ENCODE results near the gene ARHGAP15.
"Not testable (repeated sequence)": the region's sequence is repeated elsewhere in the genome, so short reads cannot be mapped to it uniquely, and the experiment has no call there.

The ARHGAP15 gene

DNA sequence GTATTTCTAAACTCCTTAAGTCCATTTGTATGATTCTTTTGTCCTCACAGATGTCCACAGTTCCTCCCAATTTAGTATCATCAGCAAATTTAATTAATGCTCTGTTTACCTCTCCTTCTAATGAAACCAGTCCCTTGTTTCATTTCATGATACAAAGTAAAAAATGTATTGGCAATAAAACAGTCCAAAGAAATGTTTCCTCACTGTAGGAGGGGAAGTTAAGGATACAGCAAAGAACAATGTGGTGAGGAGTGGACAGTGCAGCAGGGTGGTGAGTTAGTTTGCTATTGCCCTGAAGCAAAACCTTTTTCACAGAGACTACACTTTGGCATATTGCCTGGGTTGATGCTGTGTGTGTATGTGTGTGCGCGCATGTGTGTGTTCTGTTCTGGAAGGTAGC is 401.5 kb downstream of the ARHGAP15 start:
- no peak for DNase-seq (ENCODE audit: low spot score)

DNA sequence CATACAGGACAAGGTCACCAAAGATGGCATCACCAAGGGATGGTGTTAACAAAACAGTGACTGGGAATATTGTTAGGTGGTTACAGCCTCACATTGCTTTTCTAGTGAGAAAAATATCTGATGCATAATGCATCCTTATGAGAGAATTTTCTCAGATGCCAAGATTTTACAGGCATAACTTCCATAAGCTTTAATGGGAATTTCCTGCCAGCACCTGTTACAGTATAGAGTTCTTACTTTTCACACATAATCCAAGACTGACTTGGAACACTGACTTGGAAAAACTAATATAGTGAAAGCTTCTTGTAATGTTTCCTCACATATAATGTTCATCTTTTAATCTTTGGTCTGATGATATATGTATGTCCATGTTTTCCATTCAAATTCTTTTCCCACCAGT is 402.8 kb downstream of the ARHGAP15 start:
- no peak for DNase-seq (ENCODE audit: low spot score)

DNA sequence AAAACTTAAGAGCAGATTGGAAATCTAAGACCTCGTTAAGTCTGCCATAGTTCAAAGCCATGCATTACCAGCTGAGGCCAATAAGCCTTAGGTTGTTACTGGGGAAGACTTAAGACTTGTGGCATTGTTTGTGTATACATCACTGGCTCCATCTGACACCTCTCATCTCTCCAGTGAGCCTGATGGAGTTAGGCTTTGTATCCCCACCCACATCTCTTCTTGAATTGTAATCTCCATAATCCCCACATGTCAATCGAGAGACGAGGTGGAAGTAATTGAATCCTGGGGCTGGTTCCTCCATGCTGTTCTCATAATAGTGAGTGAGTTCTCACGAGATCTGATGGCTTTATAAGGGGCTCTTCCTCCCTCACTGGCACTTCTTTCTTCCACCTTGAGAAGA is 404.6 kb downstream of the ARHGAP15 start:
- no peak for DNase-seq (ENCODE audit: low spot score)

DNA sequence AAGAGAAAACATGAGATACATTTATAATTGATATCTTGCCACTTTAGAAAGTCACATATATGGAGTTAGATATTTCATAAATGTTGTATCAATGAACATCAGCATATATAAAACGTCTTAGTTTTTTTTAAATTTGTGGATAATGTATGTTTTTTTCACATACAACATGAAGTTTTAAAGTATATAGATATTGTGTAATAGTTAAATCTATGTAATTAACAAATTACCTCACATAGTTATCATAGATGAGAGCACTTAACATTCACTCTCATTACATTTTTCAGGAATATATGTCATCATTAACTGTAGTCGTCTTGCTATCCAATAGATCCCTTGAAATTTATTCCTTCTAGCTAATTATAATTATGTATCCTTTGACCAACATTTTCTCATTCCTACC is 406.6 kb downstream of the ARHGAP15 start:
- DNase-seq (ENCODE audit: low spot score) = no peak

DNA sequence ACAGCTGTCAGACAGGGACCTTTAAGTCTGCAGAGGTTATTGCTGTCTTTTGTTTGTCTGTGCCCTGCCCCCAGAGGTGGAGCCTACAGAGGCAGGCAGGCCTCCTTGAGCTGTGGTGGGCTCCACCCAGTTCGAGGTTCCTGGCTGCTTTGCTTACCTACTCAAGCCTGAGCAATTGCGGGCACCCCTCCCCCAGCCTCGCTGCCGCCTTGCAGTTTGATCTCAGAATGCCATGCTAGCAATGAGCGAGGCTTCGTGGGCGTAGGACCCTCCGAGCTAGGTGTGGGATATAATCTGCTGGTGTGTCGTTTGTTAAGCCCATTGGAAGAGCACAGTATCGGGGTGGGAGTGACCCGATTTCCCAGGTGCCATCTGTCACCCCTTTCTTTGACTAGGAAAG is 412.7 kb downstream of the ARHGAP15 start:
- not testable (repeated sequence) for DNase-seq (ENCODE audit: low spot score)

DNA sequence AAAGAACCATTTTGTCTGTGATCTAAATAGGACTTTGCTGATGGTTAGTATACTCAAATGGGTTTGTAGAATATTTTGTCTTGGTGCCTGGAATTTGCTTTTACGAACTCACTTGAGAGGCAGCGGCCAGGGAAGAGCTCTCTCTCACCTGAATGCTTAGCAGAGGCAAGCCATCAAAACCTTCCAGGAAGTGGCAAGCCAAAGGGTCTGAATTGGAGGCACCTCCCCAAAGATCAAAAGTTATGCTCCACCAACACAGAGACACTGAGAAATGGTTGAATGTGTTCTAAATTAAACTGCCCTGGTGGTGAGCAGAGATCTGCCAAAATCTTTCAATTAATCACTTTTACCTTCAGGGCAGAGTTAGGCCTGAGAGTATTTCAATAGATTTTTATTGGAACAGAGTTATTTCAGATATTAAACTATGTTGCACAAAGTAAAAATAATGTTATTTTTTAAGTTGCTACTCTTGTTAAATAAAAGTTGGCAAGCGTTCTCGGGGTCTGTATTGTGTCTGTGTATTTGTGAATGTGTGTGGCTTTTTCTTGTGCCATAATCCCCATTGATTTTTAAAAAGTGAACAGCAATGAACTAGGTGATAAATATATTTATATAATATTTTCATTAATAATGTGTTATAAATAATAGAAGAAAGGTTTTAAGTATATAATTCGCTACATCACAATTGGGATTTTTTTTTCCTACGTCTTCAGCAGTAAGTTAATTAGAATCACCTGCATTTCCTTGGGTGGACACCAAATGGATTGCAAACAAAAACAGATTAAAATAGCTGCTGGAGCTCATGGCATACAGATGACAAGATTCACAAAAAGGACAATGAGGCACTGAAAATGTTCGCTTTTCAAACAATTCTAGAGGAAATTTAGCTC is 416.1 kb downstream of the ARHGAP15 start:
- peak; percentile 18 for DNase-seq (ENCODE audit: low spot score)

DNA sequence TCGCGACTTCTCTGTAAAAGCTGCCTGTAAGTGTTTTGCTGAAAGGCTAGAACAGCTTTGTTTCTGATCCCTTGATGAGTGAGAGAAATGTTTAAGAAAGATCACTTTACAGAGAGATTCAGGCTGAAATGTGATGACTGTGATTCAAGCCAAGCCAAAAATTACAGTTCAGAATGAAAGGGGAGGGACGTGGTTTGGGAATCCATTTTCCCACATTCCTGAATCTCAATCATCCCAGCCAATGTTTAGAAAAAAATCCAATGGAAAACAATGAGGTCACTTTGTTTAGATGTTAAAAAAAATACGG is 416.7 kb downstream of the ARHGAP15 start:
- no peak for DNase-seq (ENCODE audit: low spot score)

DNA sequence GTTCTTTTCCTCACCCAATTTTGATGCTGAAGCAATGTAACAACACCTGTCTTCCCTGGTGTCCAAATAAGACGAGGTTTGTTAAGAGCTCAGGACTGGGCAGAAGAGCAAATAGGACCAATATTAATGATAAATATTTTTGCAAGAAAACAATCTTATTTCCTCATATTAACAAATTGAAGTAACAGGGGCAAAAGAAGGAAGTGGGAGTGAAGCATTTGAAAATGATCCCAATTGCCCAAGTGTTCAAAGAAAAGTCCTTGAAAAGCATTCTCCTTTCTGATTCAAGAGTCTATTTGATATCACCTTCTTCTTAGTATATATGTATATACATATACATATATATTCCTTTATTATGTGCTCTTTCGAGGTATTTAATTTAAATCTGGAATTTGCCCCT is 418.8 kb downstream of the ARHGAP15 start:
- DNase-seq (ENCODE audit: low spot score) = no peak

DNA sequence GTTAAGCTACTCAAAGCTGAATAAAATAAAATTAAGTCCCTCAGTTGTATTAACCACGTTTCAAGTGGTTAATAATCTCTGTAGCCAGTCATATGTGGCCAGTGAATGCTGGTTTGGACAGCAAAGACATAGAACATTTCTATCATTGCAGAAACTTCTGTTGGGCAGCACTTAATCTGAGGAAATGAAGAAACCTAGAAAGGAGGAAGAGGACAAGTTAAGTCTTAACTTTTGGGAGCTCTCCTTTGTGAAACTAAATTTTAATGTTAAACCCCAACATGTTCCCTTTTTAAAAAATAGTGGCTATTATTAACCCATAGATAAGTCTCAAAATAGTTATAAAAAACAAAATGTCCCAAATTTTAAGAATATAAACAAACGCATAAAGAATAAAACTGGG is 421.3 kb downstream of the ARHGAP15 start:
- no peak for DNase-seq (ENCODE audit: low spot score)

DNA sequence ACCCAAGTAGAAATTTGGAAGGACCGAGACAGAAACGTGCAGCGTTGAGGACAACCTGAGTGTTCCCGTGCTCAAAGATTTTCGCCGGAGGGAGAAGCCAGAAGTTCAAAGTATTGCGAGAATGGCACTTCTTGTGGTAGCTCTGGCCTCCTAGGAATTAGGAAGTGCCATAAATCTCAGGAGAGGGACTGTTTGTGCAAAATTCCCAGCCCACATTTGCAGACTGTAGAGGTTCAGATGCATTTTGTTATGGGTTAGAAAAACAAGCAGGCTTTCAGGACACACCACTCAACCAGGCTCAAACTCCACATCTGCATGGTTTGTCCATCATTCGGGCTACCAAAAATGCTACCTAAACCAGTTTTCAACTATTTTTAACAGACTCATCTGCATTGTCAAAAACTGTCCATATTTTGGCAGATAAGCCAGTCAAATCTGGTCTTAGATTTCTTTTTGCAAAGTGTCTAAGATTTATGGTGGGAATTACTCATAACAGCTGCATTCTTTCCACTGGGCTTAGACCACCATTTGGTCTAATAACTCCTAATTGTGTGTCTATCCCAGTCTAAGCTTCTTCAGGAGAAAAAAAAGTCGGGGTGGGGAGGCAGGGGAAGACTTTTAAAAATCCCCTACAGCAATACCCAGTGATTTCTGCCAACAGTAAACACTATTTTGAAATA is 422.9 kb downstream of the ARHGAP15 start:
- DNase-seq (ENCODE audit: low spot score) = no peak

DNA sequence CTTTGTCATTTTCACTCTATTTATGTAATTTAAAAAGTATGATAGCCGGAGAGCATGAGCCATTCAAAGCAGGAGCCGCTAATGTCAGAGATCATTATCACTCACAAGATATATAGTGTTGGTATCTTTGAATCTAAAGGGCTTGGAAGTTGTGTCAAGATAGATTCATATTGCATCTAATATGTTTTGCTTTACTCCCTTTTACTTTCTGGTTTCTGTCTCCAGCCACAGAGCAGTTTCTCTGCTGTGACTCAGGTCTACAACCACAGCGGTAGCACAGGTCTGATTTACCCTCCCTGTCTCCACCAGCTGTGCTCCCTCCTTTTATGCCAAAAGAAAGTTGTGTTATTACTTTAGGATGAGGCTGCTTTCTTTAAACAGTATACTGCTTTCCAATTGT is 424.0 kb downstream of the ARHGAP15 start:
- no peak for DNase-seq (ENCODE audit: low spot score)

DNA sequence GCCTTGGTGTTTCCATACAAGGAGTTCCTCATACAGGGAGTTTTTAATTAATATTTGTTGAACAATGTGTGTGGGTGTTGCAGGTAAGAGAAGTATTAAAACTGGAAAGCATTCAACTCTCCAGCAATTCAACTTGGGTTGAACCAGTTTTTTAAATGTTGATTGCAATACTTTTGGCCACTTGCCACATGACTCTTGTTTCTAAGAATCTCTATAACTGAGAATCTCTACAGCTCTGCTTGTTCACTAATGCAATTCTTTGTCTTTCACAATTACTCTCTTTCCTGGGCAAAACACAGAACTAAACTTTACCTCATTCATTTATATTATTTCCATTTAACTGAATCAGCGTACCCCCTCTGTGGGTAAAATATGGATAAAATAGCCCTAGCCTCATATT is 429.4 kb downstream of the ARHGAP15 start:
- no peak for DNase-seq (ENCODE audit: low spot score)

DNA sequence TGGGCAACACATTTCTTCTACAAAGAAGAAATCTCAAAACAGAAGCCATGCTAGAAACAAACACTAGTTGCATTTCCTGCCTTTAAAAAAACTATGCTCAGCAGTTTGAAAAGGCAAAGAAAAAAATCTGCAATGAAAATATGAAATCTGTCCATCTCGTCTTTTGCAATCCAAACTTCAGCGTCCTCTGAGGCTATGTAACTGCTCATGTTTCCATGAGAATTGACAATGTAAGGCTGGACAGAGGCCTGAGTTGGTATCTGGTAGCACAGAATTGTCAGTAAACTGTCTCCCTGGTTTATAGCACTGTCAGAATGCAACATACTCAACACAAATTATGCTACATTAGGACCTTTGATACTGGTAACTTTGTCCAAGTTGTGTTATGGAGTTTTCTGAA is 429.9 kb downstream of the ARHGAP15 start:
- no peak for DNase-seq (ENCODE audit: low spot score)

DNA sequence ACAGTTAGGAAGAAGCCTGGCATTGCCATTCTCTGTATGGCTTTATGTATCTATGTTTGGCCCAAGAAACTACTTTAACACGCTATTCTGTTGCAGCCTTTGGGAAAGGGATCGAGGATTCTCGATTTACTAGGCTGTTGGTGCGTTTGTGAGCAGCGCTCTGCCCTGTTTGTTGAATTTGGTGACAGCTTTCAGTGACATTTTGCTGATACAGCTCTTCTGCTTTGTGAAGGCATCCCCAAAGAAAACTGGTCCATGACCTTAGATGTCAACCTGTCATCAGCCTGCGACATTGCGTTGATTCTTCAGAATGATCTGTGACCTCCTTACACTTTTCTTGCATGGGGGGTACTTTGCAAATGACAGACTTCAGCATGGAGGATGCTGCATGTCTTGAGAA is 431.5 kb downstream of the ARHGAP15 start:
- no peak for DNase-seq (ENCODE audit: low spot score)

DNA sequence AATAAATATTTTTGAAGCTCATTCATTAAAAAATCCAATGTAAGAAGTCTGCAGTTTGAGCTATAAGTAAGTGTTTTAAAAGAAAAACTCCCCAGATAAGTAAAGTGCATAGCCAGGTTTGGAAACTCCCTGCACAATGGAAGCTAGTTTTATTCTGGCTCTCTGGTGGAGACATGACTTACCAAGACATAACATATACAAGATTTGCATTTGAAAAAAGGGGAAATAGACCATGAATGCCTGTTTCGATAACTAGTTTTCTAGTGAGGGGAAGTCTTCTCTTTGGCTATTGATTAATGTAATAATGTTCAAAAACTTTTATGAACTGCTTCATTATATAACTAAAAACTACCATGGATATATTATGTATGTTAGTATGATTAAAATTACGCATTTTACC is 435.2 kb downstream of the ARHGAP15 start:
- DNase-seq (ENCODE audit: low spot score) = no peak

DNA sequence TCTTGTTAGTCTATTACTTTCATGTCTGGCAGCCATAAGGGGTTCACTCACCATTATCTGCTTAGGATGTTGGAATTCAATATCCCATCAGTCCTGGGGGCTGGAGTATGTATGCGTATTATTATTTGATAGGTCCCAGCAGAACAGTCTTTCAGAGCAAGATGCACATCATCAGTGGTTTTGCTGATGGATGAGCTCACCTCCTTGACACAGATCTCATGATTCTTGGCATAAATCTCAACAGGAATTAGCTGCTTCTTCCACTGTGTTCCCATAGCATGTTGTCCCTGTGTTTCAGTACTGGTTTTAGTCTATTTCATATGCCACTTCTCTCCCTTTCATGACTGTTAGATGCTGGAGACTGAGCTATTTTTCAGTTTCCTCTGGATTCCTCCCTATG is 442.5 kb downstream of the ARHGAP15 start:
- no peak for DNase-seq (ENCODE audit: low spot score)

DNA sequence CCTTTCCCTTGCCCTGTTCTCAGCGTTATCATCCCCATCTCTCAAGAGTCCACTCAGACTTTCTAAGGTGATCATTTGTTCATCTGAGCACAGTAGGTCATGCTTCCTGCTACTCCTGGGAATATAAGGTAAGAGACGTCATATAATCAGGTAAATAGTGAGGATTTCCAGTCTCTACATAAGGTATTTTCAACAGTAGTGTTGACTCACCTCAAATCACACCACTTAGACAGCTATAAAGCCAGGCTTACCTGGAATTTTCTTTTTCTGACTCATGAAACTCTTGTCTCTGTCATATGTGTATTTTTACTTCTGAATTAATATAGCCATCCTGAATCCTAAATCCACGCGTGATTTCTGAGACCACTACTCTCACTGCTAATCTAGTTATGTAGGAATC is 443.2 kb downstream of the ARHGAP15 start:
- DNase-seq (ENCODE audit: low spot score) = no peak

DNA sequence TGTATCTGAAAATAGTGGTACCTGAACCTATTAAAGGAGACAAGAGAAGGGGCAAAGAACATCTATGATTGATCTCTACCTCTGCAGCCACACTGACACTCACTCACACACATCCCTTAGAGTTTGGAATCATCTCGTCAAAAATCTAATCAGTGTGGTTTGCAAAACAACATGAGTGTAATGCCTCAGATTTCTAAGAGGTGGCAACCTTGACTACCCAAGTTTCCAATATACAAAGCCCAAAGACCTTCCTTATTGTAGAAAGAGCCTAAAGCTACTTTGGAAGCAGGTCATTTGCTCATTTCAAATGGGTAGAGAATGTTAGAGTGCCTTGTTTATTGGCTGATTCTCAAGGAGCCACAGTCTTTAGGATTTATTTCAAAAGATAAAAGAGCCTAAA is 444.9 kb downstream of the ARHGAP15 start:
- no peak for DNase-seq (ENCODE audit: low spot score)

DNA sequence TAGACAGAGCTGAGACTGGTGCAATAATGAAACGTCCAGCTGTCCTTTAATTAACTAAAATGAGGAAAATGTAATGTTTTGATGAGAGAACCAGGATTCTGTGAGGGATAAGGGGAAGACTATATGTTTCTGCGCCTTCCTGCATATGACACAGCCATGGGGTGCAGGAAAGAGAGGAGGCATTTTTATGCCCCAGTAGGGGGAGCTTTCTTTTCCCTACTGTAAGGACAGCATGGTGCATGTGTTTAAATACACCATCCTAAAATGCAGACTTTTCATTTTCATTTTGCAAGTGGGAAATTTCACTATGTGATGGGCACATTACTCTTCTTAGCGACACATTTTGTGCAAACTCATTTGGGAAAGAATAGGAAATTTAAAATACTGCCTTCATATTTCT is 446.1 kb downstream of the ARHGAP15 start:
- no peak for DNase-seq (ENCODE audit: low spot score)

DNA sequence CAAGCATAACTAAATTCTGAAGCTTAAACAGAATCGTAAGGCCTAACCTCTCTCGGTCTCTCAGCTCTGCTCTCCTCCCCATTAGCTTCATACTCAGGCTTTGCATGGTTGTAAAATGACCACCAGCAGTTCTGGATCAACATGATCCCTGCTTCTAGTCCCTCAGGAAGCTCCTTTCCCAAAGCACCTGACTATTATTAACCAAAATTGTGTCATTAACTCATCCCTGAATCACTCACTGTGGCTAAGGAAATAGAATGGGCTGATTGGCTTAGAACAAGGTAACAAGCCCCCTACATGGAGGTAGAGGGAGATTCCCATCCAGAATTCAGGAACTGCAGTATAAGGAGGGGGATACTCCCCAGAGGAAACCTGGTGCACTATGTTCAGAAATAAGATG is 448.3 kb downstream of the ARHGAP15 start:
- no peak for DNase-seq (ENCODE audit: low spot score)

DNA sequence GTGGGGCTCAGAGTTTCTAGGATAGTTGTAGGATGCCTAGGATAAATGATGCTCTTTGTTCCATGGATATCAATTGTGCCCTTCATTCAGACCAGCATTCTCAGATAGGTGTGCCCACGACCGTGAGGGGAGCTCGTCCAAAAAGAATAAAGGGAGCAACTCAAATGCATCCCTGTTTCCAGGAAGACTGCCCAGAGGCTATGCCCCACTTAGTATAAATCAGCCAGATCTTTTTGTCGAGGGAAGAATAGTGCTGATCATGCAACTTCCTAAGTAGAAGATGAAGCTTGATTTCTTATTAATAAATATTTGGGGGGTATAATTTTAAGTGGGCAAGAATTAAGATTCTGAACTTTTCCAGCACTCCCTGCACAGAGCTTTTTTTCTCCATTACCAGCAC is 450.2 kb downstream of the ARHGAP15 start:
- no peak for DNase-seq (ENCODE audit: low spot score)

DNA sequence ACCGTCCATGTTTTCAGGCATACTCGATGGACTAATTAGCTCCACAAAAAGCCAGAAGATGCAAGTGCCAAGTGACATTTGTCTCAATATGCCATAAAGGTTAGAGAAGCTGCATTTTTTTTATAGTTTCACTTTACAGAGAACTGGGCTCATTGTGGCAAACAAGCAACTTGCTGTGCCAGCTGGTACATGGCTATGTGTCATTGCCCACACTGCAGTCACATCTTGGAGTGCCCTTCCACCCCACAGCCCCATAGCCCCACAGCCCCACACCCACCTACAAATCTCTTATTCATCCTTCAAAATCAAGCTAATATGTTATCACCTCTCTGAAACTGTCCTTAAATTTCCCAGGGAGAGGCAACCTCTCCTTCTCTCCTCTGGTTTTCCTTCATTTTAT is 451.9 kb downstream of the ARHGAP15 start:
- no peak for DNase-seq (ENCODE audit: low spot score)

DNA sequence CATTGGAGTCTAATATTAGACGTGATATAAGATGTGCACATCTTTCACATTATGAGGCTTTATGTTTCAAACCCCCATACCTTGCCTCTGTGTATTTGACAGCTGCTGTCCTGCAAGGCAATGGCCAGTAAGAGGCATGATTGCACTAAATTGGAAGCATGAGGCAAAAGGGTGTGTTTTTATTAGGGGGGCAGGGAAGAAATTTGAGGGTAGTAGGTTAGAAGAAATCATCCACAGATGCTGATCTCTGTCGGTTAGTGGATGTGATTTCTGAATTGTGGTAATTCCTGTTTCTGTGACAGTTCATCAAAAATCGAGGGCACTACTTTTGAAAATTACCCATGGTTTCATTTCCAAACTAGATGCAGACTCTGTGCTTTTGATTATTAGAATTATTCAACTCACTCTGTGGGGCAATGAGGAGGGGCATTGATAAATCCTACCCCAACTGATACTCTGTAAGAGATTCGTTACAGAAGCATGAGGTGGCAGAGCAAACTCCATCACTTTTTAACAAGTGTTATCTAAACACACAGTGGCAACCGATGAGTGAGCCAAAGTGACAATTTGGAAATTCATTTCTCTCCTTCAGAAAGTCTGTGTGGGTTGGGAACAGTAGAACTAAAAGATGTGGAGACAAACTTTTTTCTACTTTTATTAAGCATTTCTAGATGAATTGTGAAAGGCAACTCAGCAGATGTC is 453.0 kb downstream of the ARHGAP15 start:
- no peak for DNase-seq (ENCODE audit: low spot score)

Measured in CD4-positive, alpha-beta T cell treated with Interleukin-15 for 4 hours (primary cell).